ENCODE data around the gene LIN9. TPM values are rescaled to one million over a fixed set of nuclear protein-coding genes. Genes with fewer than 3 reads are reported as not detected.

Gene LIN9
- total and polyA plus RNA-seq, 2 experiments from 2014 or later = 11.8 to 16.9 TPM

- Mint-ChIP-seq H3K4me1 (no peaks in the 10 kb centered on the region), H3K4me3 (no peak overlapping the region)
Measured at GRCh38 chr1:226279498-226279897, 29.5 kb downstream of the LIN9 start.

More at GRCh38 chr1:226279498-226279897, 29.5 kb downstream of the LIN9 start:
- Mint-ChIP-seq H3K36me3 (ENCODE audit: low read depth) (peaks cover 38% of the 10 kb centered on the region), H3K27me3 (ENCODE audit: insufficient read depth, low read depth, poor library complexity) (no peaks in the 10 kb centered on the region), H3K9me3 (no peaks in the 10 kb centered on the region), H3K27ac (no peak overlapping the region)
- Histone ChIP-seq H4K20me1 (replicated peaks; ENCODE audit: insufficient read depth) (0 out of 2 replicates have a peak, but pooled peaks cover 4% of the 10 kb centered on the region), H3K4me3 (no peak overlapping the region), H3K79me2 (replicated peaks; ENCODE audit: insufficient read depth) (no peaks in the 10 kb centered on the region), H3F3A (replicated peaks; ENCODE audit: low read depth) (no peaks in the 10 kb centered on the region), H3K36me3 (ENCODE audit: insufficient read depth) (peaks cover 7% of the 10 kb centered on the region; the same call in 1 of the 2 replicates), H2AFZ (no peak overlapping the region), H3K4me1 (ENCODE audit: insufficient read depth) (no peaks in the 10 kb centered on the region), H3K4me2 (no peak overlapping the region), H3K27ac (ENCODE audit: low read depth) (no peak overlapping the region), H3K27me3 (ENCODE audit: insufficient read depth) (no peaks in the 10 kb centered on the region), H3K9me2 (ENCODE audit: insufficient read depth) (no peaks in the 10 kb centered on the region)
- ATAC-seq (no peak), DNase-seq (ENCODE audit: low spot score) (no peak)
- TF ChIP-seq EZH2phosphoT487 (IDR thresholded peaks at IDR 0.05; ENCODE audit: unreplicated experiment) = no peak
- no peak for TF ChIP-seq ETS1 (IDR thresholded peaks at IDR 0.05)
- no peak for TF ChIP-seq CTCF (conservative IDR thresholded peaks at IDR 0.05; ENCODE audit: low read depth in 2 of 2)
- no peak for TF ChIP-seq ZNF462 (CRISPR knock-in tag; IDR thresholded peaks at IDR 0.05)
- no peak for TF ChIP-seq STAT1 (IDR thresholded peaks at IDR 0.05; ENCODE audit: unreplicated experiment)
- TF ChIP-seq POLR2AphosphoS5 (IDR thresholded peaks at IDR 0.05; ENCODE audit: low read depth) = no peak
- no peak for TF ChIP-seq JUNB (IDR thresholded peaks at IDR 0.05; ENCODE audit: unreplicated experiment)
- TF ChIP-seq CREB1 (CRISPR knock-in tag; IDR thresholded peaks at IDR 0.05; ENCODE audit: low read depth) = no peak
- TF ChIP-seq ZNF114 (CRISPR knock-in tag; IDR thresholded peaks at IDR 0.05) = no peak

Data from GM23338 (cell line).